GM13976 (cell line): ENCODE measurements around the gene TTLL7.

Source experiments
- DNase-seq: peaks from one replicate; pipeline ENCODE4 v3.0.0; 2012; ENCODE audit warnings: low spot score
- CTCF ChIP-seq: IDR thresholded peaks from 2 replicates; pipeline ENCODE4 v1.5.1; 2012; ENCODE audit warnings: borderline replicate concordance, mild to moderate bottlenecking; ENCODE audit not compliant: insufficient read depth; ENCODE audit errors: extremely low read depth, missing control alignments, control extremely low read depth
- in situ Hi-C: fragments of 300-500 bp; cut with MboI; formaldehyde crosslinking; loops from one replicate; pipeline ENCODE4 v1.12.0; 2022; ENCODE audit warnings: low sequenced_read_pairs, mixed read lengths, inconsistent platforms; ENCODE audit not compliant: unreplicated experiment

The TTLL7 gene

GRCh38 chr1:83834621-83835264, 164.2 kb downstream of the TTLL7 start:
- TF ChIP-seq CTCF, result no peak
- DNase-seq, result no peak
- in situ Hi-C loops, result no loop called here

GRCh38 chr1:83832194-83832593, 166.7 kb downstream of the TTLL7 start:
- in situ Hi-C loops, result no loop called here
- no peak for TF ChIP-seq CTCF
- no peak for DNase-seq

GRCh38 chr1:83829106-83829505, 169.8 kb downstream of the TTLL7 start:
- DNase-seq, result no peak
- in situ Hi-C loops, result no loop called here
- no peak for TF ChIP-seq CTCF

- no peak for DNase-seq
- no peak for TF ChIP-seq CTCF
- in situ Hi-C loops, result no loop called here
Observed at GRCh38 chr1:83828456-83828855, 170.5 kb downstream of the TTLL7 start.

- no peak for TF ChIP-seq CTCF
- in situ Hi-C loops, result no loop called here
- DNase-seq, result no peak
Observed at GRCh38 chr1:83827741-83828140, 171.2 kb downstream of the TTLL7 start.

GRCh38 chr1:83822208-83822607, 176.7 kb downstream of the TTLL7 start:
- in situ Hi-C loops, result no loop called here
- no peak for TF ChIP-seq CTCF
- no peak for DNase-seq
